Measurements from ENCODE around the gene GPRC5B.

DNA sequence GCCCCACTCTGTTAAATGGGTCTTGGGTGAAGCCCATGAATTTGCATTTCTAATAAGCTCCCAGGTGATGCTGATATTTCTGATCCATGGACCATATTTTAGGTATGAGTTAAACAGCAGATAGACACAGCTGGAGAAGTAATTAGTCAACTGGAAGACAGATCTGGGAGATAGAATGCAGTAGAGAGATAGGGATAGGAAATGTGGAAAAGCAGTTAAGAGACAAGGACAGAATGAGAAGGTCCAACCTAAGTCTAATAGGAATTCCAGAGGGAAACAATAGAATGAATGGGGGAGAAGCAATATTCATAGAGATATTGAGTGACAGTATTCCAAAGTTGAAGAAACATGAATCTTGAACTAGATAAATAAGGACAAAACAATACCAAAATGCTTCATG, 71.7 kb downstream of the GPRC5B start:
- TF ChIP-seq, protein P1, sequence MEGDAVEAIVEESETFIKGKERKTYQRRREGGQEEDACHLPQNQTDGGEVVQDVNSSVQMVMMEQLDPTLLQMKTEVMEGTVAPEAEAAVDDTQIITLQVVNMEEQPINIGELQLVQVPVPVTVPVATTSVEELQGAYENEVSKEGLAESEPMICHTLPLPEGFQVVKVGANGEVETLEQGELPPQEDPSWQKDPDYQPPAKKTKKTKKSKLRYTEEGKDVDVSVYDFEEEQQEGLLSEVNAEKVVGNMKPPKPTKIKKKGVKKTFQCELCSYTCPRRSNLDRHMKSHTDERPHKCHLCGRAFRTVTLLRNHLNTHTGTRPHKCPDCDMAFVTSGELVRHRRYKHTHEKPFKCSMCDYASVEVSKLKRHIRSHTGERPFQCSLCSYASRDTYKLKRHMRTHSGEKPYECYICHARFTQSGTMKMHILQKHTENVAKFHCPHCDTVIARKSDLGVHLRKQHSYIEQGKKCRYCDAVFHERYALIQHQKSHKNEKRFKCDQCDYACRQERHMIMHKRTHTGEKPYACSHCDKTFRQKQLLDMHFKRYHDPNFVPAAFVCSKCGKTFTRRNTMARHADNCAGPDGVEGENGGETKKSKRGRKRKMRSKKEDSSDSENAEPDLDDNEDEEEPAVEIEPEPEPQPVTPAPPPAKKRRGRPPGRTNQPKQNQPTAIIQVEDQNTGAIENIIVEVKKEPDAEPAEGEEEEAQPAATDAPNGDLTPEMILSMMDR (conservative IDR thresholded peaks at IDR 0.05; ENCODE audit: low read depth, low read length), result no peak
- no peak for TF ChIP-seq EZH2 (IDR thresholded peaks at IDR 0.05; ENCODE audit: borderline replicate concordance, low read depth, low read length, poor library complexity, severe bottlenecking)
